GM18508 (cell line): ENCODE measurements around the gene MORN1.

Source experiments
- ATAC-seq: cut with Tn5 transposase; IDR thresholded peaks from one replicate; pipeline ENCODE4 v1.9.1; 2021; ENCODE audit warnings: moderate number of reproducible peaks; ENCODE audit not compliant: insufficient read depth, unreplicated experiment

MORN1 gene

GRCh38 chr1:2312515-2313301, 78.6 kb downstream of the MORN1 start:
- ATAC-seq, result no peak

DNA sequence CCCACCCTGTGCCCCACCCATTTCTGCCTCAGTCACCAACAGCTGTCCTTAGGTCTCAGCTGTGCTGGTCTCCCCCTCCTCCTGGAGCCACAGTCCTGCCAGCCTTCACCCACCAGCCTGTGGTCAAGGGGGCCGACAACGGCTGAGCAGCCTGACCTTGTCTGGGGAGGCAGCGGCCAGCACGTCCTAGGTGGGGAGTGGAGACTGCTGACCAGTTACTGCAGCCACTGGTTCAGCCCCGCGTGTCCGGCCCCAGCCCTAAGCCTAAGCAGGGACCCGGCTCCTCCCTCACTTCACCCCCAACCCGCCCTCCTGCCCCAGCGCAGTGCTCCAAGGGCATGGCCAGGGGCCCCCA, 79.2 kb downstream of the MORN1 start:
- no peak for ATAC-seq

- no peak for ATAC-seq
Observed at GRCh38 chr1:2311184-2312032, 79.9 kb downstream of the MORN1 start.

DNA sequence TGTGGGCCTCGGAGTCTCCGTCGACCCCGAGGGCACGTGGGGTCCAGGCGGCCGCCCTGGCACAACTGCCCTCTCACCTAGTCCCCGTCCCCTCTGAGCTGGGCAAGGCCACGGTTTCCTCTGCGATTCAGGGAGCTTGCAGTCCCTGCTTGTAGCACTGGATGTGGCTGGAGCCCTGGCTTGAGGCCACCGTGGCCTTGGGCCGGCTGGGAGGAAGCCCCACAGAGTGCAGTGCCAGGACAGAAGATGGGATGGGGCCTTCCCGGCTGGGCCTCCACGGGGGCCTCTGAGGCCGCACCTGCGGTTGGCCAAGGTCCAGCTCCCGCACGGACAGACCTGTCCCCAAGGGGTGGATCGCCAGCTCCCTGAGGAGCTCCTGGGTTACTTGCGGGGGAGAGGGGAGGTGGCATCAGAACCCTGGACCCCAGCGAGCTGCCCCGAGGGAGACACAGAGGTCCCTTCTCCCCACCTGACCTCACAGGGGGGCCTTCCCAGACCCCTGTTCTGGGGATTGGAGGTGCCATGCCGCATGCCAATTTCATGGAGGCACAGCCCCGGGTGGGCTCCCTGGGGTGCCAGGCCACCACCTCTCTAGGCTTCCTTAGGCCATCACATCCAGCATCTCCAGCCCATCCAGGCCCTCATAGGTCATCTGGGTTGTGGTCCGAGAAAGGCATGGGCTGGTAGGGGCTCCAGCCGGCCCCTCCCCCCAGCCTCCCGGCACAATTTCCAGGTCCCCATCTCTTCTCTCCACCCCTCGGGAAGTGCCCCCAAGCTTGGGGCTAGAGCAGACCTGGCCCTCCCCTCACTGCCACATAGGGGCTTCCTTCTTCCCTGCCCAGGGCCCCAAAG, 80.8 kb downstream of the MORN1 start:
- no peak for ATAC-seq

- ATAC-seq, result no peak
Observed at GRCh38 chr1:2308844-2309243, 82.5 kb downstream of the MORN1 start.

DNA sequence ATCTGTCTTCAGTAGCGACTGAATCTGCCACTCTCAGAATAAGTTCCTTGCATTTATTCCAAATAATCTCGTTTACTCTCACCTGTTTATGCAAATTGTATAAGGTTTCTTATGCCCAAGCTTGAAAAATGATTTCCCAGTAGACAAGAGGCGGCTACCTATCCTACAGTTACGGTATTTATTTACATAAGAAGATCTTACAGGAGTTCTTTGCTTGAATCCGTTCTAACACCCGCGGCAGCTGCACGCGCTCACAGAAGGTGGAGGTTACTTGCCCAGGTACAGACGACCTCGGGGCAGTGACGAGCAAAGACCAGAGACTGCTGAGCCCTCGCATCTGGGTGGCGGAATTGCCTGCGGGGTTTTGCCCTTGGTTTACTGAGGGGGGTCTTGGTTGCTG, 83.4 kb downstream of the MORN1 start:
- ATAC-seq, result no peak

DNA sequence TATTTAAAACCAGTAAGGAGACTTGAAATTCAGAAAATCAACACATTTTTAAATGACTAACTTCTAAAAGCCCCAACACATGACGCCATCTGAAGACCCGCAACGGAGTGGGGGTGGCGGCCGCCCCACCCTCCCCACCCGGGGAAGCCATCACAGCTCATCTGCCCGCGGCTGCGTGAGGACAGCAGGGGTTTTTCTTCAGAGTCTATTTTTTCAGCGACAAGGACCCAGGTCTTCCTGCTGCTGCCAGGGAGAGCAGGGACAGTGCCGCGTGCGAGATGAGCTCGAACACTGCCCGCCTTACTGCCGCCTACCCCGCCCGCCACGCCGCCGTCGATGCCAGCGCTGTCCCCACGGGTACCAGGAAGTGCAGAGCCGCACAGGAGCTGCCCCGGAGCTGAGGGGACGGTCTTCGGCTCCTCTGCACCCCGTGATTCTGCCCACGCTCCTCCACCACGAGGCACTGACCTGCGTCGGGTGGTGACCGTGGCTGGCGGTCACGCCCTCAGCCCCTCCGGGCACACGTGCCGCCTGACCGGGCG, 84.2 kb downstream of the MORN1 start:
- ATAC-seq, result no peak

DNA sequence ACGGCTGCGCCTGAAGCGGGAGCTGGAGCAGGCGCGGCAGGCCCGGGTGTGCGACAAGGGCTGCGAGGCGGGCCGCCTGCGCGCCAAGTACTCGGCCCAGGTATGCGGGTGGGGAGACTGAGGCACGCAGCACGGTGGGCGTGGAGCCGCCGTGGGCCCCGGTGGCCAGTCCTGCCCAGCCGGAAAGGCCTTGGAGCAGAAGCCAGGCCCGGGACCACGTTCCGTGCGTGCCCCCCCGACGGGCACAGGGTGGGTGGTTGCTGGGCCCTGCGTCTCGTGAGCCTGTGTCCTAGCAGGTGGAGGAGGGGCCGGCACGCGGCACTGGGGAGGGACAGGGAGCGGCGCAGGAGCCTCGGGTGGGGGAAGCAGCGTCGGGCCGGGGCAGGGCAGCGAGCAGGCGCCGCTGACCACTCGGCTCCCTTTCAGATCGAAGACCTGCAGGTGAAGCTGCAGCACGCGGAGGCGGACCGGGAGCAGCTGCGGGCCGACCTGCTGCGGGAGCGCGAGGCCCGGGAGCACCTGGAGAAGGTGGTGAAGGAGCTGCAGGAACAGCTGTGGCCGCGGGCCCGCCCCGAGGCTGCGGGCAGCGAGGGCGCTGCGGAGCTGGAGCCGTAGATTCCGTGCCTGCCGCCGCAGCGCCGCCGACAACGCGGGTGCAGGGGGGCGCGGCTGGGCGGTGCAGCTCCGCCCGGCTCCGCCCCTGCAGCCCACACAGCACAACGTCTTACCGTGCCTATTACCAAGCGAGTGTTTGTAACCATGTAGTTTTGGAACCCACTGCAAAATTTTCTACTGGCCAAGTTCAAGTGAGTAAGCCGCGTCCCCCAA, 85.0 kb downstream of the MORN1 start:
- no peak for ATAC-seq

DNA sequence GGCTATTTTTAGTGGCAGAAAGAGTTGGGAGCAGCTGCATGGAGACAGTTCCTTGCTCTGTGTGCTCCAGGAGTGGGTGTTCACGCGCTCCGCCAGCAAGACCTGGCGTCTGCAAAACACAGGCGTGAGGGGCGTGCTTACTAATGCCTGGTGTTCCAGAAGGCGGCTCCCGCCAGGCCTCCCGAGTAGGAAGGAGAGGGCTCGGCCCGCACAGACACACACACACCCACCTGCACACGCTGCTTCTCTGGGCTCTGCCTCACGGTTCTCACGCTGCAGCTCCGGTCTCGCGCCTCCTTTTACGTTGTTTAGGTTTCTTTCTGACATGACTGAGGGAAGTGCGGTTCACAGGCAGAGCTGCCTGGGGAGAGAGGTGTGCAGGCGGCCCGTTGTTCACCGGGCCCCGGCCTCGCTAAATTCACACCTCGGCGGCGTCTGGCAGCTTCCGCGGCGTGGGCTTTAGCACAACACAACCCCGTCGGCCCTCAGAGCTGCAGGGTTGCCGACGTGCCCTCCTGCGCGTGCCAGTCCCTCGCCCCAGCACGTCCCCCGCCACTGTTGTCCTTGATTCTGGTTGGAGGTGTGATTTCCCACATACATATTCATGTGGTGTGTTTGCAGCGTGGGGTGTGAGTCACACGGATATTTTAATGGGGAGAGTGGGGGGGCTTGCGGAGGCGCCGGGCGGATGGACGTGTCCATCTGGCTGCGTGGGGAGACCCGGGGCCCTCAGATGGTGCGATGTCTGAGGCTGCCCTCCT, 86.3 kb downstream of the MORN1 start:
- ATAC-seq, result no peak

GRCh38 chr1:2304282-2304681, 87.1 kb downstream of the MORN1 start:
- no peak for ATAC-seq

- no peak for ATAC-seq
Observed at GRCh38 chr1:2303781-2304180, 87.6 kb downstream of the MORN1 start.

DNA sequence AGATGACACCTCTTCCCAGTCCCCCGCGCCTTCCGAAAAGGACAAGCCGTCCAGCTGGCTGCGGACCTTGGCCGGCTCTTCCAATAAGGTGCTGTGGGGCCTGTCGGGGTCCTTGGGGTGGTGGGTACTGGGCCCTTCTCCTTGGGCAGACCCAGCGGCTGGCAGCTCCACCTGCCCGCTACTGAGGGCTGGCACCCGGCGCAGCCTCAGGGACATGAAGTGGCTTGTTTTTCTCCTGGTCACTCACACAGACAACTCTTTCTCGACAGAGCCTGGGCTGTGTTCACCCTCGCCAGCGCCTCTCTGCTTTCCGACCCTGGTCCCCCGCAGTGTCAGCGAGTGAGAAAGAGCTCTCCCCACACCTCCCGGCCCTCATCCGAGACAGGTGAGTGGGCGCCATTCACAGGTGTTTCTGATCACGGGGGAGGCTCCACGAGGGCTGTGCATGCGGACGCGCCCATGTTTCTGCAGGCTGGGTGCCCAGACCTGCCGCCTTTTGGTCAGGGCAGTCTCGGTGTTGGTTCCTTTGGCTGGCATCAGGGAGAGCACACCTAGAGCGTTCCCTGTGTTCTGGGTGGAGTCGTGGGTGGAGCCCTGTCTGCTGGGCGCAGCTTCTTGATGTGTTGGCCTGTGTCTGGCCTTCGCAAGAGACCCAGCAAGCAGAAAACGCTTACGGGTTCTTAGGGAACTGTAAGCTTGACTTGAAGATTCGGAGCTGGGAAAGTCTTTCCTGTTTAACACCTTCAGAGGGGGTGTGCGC, 88.2 kb downstream of the MORN1 start:
- ATAC-seq, result no peak

GRCh38 chr1:2302292-2302925, 88.9 kb downstream of the MORN1 start:
- no peak for ATAC-seq

GRCh38 chr1:2301607-2302291, 89.6 kb downstream of the MORN1 start:
- ATAC-seq, result no peak

GRCh38 chr1:2300851-2301606, 90.3 kb downstream of the MORN1 start:
- ATAC-seq, result peak; percentile 10

DNA sequence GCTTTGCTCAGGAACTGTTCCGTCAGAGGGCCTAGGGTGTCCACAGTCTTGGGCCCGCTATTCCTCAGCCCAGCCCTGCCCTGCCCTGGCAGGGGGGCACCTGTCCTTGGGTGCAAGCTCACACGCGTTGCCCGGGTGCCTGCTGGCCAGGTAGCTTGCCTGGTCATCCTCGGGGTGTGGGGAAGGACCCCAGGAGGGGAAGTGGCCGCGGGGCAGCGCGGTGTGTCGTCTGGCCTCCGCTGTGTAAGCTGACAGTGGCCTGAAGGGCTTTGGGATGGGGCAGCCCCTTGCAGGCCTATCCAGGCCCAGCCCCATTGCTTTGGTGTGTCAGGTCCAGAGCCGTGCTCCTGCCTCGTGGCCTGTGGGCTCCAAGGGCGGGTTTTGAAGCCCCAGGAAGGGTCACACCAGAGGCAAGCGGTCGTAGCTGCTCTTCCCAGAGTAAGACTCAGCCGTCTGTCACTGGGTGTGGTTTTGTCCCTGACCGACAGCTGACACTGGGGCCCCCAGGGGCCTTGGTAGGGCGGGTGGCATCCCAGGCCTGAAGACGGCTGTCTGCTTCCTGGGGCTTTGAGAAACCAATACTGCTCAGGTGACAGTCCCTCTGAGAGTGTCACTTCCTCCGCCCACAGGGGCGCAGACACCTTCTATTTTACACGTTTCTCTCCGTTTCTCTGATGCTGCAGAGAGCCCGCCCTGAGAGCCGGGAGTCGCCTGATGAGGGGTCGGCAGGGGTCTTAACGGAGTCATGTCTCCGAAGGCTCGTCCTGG, 91.2 kb downstream of the MORN1 start:
- peak; percentile 52 for ATAC-seq
